Pancreas (tissue), 10 donors: ENCODE results near the gene SKAP1. TPM values are rescaled to one million over a fixed set of nuclear protein-coding genes. Genes with fewer than 3 reads are reported as not detected.

Experiments used
- ATAC-seq, 4 donors: fragments of 200-7000 bp; cut with Tn5 transposase; one replicate each; pipeline versions ENCODE4 v1.8.0 to v1.9.1; 2020; ENCODE audit warnings: mild to moderate bottlenecking in 4 of 4, moderate library complexity in 4 of 4
- DNase-seq, 6 donors: peaks; one replicate each; pipeline ENCODE4 v3.0.0-alpha.2; 2020
- FAIRE-seq: peaks from 2 replicates; lab custom pipeline; 2012; peaks lifted over from hg19 to GRCh38; lab: Jason Lieb, UNC
- H3K27ac ChIP-seq, 4 donors: fragments of 200-600 bp; sonication (generic); 1 replicate in 3 of 4; 2 replicates in 1 of 4; pipeline versions ENCODE4 v1.5.0 to v1.8.0; 2020
- H3K27me3 ChIP-seq, 4 donors: fragments of 200-600 bp; one replicate each; pipeline ENCODE4 v1.8.0; 2021
- H3K36me3 ChIP-seq, 3 donors: fragments of 200-600 bp; sonication (generic) in 1 of 3; one replicate each; pipeline versions ENCODE4 v1.5.0 to v1.8.0; 2020 to 2021
- H3K4me1 ChIP-seq, 3 donors: fragments of 200-600 bp; one replicate each; pipeline ENCODE4 v1.8.0; 2021
- H3K4me3 ChIP-seq, 4 donors: fragments of 200-600 bp; sonication (generic) in 2 of 4; one replicate each; pipeline versions ENCODE4 v1.5.0 to v1.8.0; 2020 to 2021
- H3K9me3 ChIP-seq, 4 donors: fragments of 200-600 bp; one replicate each; pipeline ENCODE4 v1.8.0; 2021
- WGBS, 2 donors: extraction: QIAGEN DNeasy Blood & Tissue Kit; methylation state at CpG; one replicate each; pipeline ENCODE4 v1.1.7; 2013; 5-methylcytosine and 5-hydroxymethylcytosine counted together
- intact Hi-C, 3 donors: fragments of 100-400 bp; cut with DNase I; formaldehyde crosslinking; loops; one replicate each; pipeline versions ENCODE4 v1.11.1 to v1.14.2; 2022
- polyA plus RNA-seq, 2 donors: library from polyadenylated mRNA; stranded (reverse); fragments of 200-250 nt; gene quantifications; one replicate each; pipeline ENCODE4 v1.2.3, GENCODE V29; 2013
- total RNA-seq, 6 donors: library from RNA; stranded (reverse); fragmentation: NEBNext Ultra II Directional in 4 of 6; extraction: Animal tissue kit (Norgen Biotek cat#: 25700) in 4 of 6; gene quantifications; one replicate each; pipeline versions ENCODE4 v1.2.1 to v1.2.4, GENCODE V29; 2021 to 2023
- TF ChIP-seq, protein P1 (sequence below), 4 donors: fragments of 200-600 bp; sonication (generic) in 3 of 4; IDR thresholded peaks; one replicate each; pipeline versions ENCODE4 v1.5.0 to v1.8.0; 2021; ENCODE audit warnings: antibody characterized with exemption in 4 of 4
- donor health status: healthy with polysubstance abuse.
- donor health status: DM: no; HTN: no; CAD: no; lungs with moderate emphysema.
- donor health status: DM: no; HTN: no; CAD: no.
- donor health status: control.
- donor health status: control.
- donor health status: Bipolar disorder and iron deficiency.
- donor health status: DM: yes; HTN: yes; CAD: no.
- donor health status: DM: no; HTN: no; CAD: no.
- donor health status: DM: no; HTN: no; CAD: no.
- donor health status: DM: yes; HTN: yes; CAD: no.

The SKAP1 gene
- total and polyA plus RNA-seq, 8 donors, result 0.92 to 5.2 (median 3.0) TPM

DNA sequence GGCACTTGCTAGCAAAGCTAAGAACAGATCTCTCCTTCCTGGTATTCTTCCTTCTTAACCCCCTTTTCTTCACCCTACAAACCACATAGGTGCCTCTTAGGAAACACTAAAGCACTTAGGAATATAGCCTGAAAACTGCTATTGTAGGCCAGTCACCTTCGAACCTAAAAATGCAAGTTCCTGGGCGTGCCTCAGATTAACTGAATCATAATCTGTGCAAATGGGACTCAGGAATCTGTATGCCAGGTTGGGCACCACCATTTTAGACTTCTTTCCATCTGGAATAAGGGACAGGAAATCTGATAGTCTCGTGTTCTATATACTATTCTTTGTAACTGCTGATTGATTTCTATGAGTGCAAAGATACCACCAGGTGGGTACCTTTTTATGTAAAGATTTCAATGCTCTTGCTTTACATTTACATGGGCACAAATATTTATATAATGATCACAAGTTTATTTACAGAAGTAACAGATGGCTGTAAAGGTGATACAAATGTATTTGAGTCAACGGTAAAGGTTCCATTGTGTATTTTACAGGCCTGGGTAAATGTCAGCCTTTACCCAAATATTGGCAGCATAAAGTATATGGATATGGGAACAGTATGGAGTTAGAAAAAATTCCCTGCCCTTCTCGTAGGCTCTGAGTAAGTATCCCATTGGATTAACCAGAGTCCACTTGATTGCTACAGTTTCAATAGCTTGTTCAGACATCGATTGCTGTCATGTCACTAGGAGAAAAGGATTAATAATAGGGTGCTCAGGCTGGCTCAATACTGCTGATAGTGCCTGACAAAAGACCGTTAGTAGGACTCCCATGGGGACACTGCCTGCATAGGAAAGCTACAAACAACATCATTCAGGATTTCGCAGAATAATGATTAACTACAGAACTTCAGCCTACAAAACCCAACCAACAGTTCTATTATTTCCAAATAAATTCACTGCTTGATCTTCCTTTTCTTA lies 197.7 kb downstream of the SKAP1 start:
- Histone ChIP-seq H3K27me3 (no peaks in the 10 kb centered on the region), H3K36me3 (no peaks in the 10 kb centered on the region), H3K27ac (no peak overlapping the region), H3K4me3 (no peak overlapping the region), H3K4me1 (no peaks in the 10 kb centered on the region), H3K9me3 (no peaks in the 10 kb centered on the region)
- ATAC-seq (no peak), DNase-seq (no peak), FAIRE-seq (no peak)
- TF ChIP-seq, protein P1, sequence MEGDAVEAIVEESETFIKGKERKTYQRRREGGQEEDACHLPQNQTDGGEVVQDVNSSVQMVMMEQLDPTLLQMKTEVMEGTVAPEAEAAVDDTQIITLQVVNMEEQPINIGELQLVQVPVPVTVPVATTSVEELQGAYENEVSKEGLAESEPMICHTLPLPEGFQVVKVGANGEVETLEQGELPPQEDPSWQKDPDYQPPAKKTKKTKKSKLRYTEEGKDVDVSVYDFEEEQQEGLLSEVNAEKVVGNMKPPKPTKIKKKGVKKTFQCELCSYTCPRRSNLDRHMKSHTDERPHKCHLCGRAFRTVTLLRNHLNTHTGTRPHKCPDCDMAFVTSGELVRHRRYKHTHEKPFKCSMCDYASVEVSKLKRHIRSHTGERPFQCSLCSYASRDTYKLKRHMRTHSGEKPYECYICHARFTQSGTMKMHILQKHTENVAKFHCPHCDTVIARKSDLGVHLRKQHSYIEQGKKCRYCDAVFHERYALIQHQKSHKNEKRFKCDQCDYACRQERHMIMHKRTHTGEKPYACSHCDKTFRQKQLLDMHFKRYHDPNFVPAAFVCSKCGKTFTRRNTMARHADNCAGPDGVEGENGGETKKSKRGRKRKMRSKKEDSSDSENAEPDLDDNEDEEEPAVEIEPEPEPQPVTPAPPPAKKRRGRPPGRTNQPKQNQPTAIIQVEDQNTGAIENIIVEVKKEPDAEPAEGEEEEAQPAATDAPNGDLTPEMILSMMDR (IDR thresholded peaks at IDR 0.05), result no peak
- intact Hi-C loops, result no loop called here
- WGBS, 2 donors, result 70 to 71% methylated on average over 8 of the region's 8 CpGs

DNA sequence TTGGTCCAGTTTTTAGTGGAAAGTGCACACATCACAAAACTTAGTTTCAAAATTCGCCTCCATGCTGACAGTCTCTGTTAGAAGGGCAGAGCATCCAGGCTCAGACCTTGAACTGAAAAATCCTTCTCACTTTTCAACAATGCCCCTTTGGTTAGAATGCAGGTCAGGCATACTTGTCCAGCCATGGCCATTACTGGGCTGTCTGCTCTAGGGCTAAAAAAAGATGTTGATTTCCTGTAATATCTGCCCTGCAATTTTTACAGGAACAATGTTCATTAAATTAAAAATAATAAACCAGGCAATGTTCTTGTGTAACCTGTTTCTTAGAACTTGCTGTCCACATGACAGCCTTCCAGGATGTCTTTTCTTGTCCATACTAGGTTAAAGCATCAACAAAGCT lies 200.1 kb downstream of the SKAP1 start:
- FAIRE-seq (no peak), ATAC-seq (no peak), DNase-seq (no peak)
- intact Hi-C loops, result no loop called here
- 74 to 88% methylated on average over 1 of the region's 1 CpG for WGBS, 2 donors
- Histone ChIP-seq H3K4me3 (no peak overlapping the region), H3K9me3 (no peaks in the 10 kb centered on the region), H3K4me1 (no peaks in the 10 kb centered on the region), H3K27ac (no peak overlapping the region), H3K27me3 (no peaks in the 10 kb centered on the region), H3K36me3 (no peaks in the 10 kb centered on the region)
- TF ChIP-seq, protein P1 (IDR thresholded peaks at IDR 0.05), result no peak

DNA sequence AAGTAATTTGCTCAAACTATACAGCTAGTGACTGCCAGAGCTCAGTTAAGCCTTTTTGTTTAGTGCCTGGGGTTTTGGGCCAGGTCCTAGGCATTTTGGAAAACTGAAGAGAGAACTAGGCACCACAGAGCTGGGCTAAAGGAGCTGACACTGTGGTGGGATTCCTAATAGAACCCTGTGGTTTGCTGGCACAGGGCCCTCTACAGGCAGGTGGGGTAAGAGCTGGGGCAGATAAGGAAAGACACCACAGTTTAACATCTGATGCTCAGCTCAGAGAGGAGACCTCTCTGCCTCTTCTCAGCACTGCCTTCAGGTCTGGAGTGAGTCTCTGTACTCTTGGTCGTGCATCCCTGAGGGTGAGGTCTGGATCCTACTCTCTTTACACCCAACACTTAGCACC lies 201.3 kb downstream of the SKAP1 start:
- Histone ChIP-seq H3K4me1 (no peaks in the 10 kb centered on the region), H3K27ac (no peak overlapping the region), H3K9me3 (no peaks in the 10 kb centered on the region), H3K36me3 (no peaks in the 10 kb centered on the region), H3K27me3 (no peaks in the 10 kb centered on the region), H3K4me3 (no peak overlapping the region)
- intact Hi-C loops, result no loop called here
- WGBS, 2 donors, result 78 to 94% methylated on average over 1 of the region's 1 CpG
- no peak for ATAC-seq
- no peak for FAIRE-seq
- TF ChIP-seq, protein P1 (IDR thresholded peaks at IDR 0.05), result no peak
- DNase-seq, result no peak

DNA sequence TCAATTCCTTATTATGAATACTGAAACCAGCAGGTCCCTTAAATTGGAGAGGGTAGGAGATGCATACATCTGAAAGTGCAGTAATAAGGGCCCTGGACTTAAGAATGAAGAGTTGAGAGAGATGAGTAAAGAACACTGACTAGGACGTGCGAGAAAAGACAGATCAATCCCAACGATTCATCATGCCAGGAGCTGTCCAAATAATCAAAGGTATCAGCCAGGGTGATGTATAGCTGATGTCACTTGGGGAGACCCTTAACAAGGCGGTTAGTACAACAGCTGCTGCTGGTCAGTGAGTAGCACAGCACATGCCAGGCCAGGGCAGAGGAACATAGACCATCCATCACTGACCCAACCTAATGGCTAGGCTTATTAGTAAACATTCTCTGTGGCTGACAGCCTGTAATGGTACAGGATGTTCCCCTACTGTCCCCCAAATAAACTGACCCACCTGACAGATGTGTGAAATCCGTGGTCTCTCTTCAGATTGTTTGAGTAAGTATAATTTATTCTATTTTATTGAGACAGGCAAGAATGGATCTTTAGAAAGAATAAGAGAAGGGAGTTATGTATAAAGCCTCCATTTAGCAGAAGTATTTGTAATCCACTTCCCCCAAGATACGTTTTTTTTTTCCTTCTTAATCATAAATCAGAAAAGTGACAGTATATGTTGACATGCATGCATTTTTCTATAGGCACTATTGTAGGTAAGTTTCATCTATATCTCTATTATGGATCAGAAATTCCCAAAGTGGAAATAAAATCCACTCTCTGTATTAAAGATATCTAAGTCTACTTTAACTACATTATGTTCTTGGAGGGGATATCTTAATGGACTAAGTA lies 204.1 kb downstream of the SKAP1 start:
- no peak for FAIRE-seq
- Histone ChIP-seq H3K9me3 (no peaks in the 10 kb centered on the region), H3K36me3 (no peaks in the 10 kb centered on the region), H3K4me3 (no peak overlapping the region), H3K27ac (no peak overlapping the region), H3K4me1 (no peaks in the 10 kb centered on the region), H3K27me3 (no peaks in the 10 kb centered on the region)
- no peak for DNase-seq
- intact Hi-C loops, result no loop called here
- no peak for ATAC-seq
- WGBS, 2 donors, result 42 to 56% methylated on average over 6 of the region's 6 CpGs
- TF ChIP-seq, protein P1 (IDR thresholded peaks at IDR 0.05), result no peak
